Measurements from ENCODE around the gene ARMC6. TPM values are rescaled to one million over a fixed set of nuclear protein-coding genes. Genes with fewer than 3 reads are reported as not detected.
A peak's percentile ranks its signal among the peaks of the same experiment; 100 is the strongest.

ARMC6 gene
- total and polyA plus RNA-seq, 2 experiments from 2014 or later: 23.9 to 45.0 TPM

GRCh38 chr19:19033176-19033425, 302 bp upstream of the ARMC6 start:
- no peaks in the 10 kb centered on the region for H4K20me1 ChIP-seq (ENCODE audit: insufficient read depth)
- 0 to 1% methylated on average over 9 to 13 of the region's 32 CpGs for WGBS, 2 experiments (ENCODE audit: low coverage in 1 of 2, low lambda C conversion rate in 2 of 2, missing lambda C conversion rate in 2 of 2)

DNA sequence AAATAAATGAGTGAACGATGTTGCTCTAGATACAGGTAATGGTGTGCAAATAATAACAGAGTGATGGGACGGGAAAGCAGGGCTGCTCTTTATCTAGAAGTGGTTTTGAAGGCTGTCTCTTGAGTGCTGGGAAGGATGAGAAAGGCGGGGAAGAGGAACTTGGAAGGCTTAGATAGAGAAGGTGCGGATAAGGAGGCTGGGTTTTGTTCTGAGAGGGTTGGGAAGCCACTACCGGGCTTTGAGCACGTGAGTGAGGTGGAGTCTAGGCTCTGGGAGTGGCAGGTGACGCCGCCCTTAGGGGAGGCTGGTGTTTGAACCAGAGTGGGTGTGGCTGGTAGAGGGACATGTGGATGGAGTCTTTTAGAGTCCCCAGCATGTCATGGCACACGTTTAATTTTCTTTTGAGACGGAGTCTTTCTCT, 811 bp downstream of the ARMC6 start:
- no peaks in the 10 kb centered on the region for H3K9me3 ChIP-seq (ENCODE audit: low read depth)
- peaks cover 92% of the 10 kb centered on the region for H3K79me2 ChIP-seq (ENCODE audit: insufficient read depth)
- peak overlapping the region; percentile 95 for H3K4me3 ChIP-seq
- peaks cover 11% of the 10 kb centered on the region for H3K4me1 ChIP-seq (ENCODE audit: insufficient read depth)
- TF ChIP-seq EZH2 (IDR thresholded peaks at IDR 0.05; ENCODE audit: insufficient read depth, poor library complexity, severe bottlenecking) (no peak), EZH2phosphoT487 (IDR thresholded peaks at IDR 0.05; ENCODE audit: insufficient read depth, low read depth) (no peak)
- peak overlapping the region; percentile 93 for H3K9ac ChIP-seq
- H4K20me1 ChIP-seq (ENCODE audit: insufficient read depth): no peaks in the 10 kb centered on the region
- H2AFZ ChIP-seq: peak overlapping the region; percentile 87
- no peaks in the 10 kb centered on the region for H3K9me2 ChIP-seq (ENCODE audit: insufficient read depth)
- in situ Hi-C loops (cut with MboI): no loop called here
- peaks cover 9% of the 10 kb centered on the region for H3K36me3 ChIP-seq (ENCODE audit: low read depth)
- H3K4me2 ChIP-seq (ENCODE audit: unreplicated experiment): peak overlapping the region; percentile 100
- WGBS, 2 experiments (ENCODE audit: low coverage in 1 of 2, low lambda C conversion rate in 2 of 2, missing lambda C conversion rate in 2 of 2): 10 to 11% methylated on average over 10 of the region's 10 CpGs
- H3K27me3 ChIP-seq (replicated peaks; ENCODE audit: insufficient read depth): no peaks in the 10 kb centered on the region
- peak overlapping the region; percentile 82 for H3K27ac ChIP-seq
- peaks cover 4% of the 10 kb centered on the region; the same call in 1 of the 2 replicates for H3F3A ChIP-seq (ENCODE audit: insufficient read depth)
- DNase-seq: peak; percentile 85

More at GRCh38 chr19:19033176-19033425, 302 bp upstream of the ARMC6 start:
- peaks cover 92% of the 10 kb centered on the region for H3K79me2 ChIP-seq (ENCODE audit: insufficient read depth)
- peak overlapping the region; percentile 82 for H3K27ac ChIP-seq
- peaks cover 14% of the 10 kb centered on the region for H3K36me3 ChIP-seq (ENCODE audit: low read depth)
- TF ChIP-seq EZH2 (IDR thresholded peaks at IDR 0.05; ENCODE audit: insufficient read depth, poor library complexity, severe bottlenecking) (no peak), EZH2phosphoT487 (IDR thresholded peaks at IDR 0.05; ENCODE audit: insufficient read depth, low read depth) (no peak)
- peak overlapping the region; percentile 93 for H3K9ac ChIP-seq
- DNase-seq: no peak
- H3K4me1 ChIP-seq (ENCODE audit: insufficient read depth): peaks cover 11% of the 10 kb centered on the region
- peak overlapping the region; percentile 89 for H3K4me2 ChIP-seq (ENCODE audit: unreplicated experiment)
- in situ Hi-C loops (cut with MboI): no loop called here
- H3K9me2 ChIP-seq (ENCODE audit: insufficient read depth): no peaks in the 10 kb centered on the region
- H3K4me3 ChIP-seq: peak overlapping the region; percentile 95
- no peaks in the 10 kb centered on the region for H3K27me3 ChIP-seq (replicated peaks; ENCODE audit: insufficient read depth)
- H3K9me3 ChIP-seq (ENCODE audit: low read depth): no peaks in the 10 kb centered on the region
- H3F3A ChIP-seq (ENCODE audit: insufficient read depth): peaks cover 4% of the 10 kb centered on the region; the same call in 1 of the 2 replicates
- H2AFZ ChIP-seq: peak overlapping the region; percentile 87

DNA sequence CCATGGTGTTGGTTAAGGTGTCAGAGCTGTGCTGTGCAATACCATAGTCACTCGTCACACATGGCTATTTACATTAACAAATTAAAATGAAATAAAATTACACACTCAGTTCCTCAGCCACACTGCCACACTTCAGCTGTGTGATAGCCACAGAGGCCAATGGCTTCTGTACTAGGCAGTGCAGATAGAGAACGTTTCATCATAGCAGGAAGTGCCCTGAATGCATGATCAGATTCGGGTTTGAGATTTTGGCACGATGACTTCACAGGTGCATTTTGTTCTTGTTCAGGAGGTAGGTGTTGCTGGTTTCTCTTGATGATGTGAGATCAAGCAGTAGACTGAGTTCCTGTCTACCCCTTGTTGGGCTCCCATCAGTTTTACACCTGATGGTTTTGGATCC, 6.5 kb downstream of the ARMC6 start:
- no peaks in the 10 kb centered on the region for H3K9me2 ChIP-seq (ENCODE audit: insufficient read depth)
- H3K27me3 ChIP-seq (replicated peaks; ENCODE audit: insufficient read depth): no peaks in the 10 kb centered on the region
- 0 out of 2 replicates have a peak, but pooled peaks cover 12% of the 10 kb centered on the region for H3F3A ChIP-seq (ENCODE audit: insufficient read depth)
- H3K4me2 ChIP-seq (ENCODE audit: unreplicated experiment): no peak overlapping the region
- no peak overlapping the region for H3K4me3 ChIP-seq
- H3K36me3 ChIP-seq (ENCODE audit: low read depth): no peaks in the 10 kb centered on the region; the same call in 1 of the 2 replicates
- H3K9ac ChIP-seq: no peak overlapping the region
- H3K27ac ChIP-seq: no peak overlapping the region
- peaks cover 5% of the 10 kb centered on the region; the same call in 1 of the 2 replicates for H3K4me1 ChIP-seq (ENCODE audit: insufficient read depth)
- no peaks in the 10 kb centered on the region for H3K9me3 ChIP-seq (ENCODE audit: low read depth)
- WGBS, 2 experiments (ENCODE audit: low coverage in 1 of 2, low lambda C conversion rate in 2 of 2, missing lambda C conversion rate in 2 of 2): 83 to 89% methylated on average over 4 of the region's 4 CpGs
- H4K20me1 ChIP-seq (ENCODE audit: insufficient read depth): no peaks in the 10 kb centered on the region
- peaks cover 81% of the 10 kb centered on the region for H3K79me2 ChIP-seq (ENCODE audit: insufficient read depth)
- DNase-seq: no peak
- in situ Hi-C loops (cut with MboI): no loop called here
- no peak for TF ChIP-seq EZH2 (IDR thresholded peaks at IDR 0.05; ENCODE audit: insufficient read depth, poor library complexity, severe bottlenecking)
- TF ChIP-seq EZH2phosphoT487 (IDR thresholded peaks at IDR 0.05; ENCODE audit: insufficient read depth, low read depth): no peak
- no peak overlapping the region for H2AFZ ChIP-seq

DNA sequence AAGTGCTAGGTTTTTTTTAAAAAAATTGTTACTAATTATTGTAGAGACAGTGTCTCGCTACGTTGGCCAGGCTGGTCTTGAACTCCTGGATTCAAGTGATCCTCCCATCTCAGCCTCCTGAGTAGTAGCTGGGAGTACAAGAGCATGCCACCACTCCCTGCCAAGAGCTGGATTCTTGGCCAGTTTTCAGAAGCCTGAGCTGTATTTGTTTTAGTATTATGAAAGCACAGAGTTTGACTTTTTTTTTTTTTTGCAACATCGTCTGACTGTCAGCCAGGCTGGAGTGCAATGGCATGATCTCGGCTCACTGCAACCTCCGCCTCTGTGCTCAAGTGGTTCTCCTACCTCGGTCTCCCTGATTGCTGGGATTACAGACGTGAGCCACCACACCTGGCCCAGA, 7.0 kb downstream of the ARMC6 start:
- peak; percentile 80 for DNase-seq
- no peak overlapping the region for H3K4me2 ChIP-seq (ENCODE audit: unreplicated experiment)
- H2AFZ ChIP-seq: no peak overlapping the region
- WGBS, 2 experiments (ENCODE audit: low coverage in 1 of 2, low lambda C conversion rate in 2 of 2, missing lambda C conversion rate in 2 of 2): 41 to 47% methylated on average over 7 of the region's 7 CpGs
- no peaks in the 10 kb centered on the region for H4K20me1 ChIP-seq (ENCODE audit: insufficient read depth)
- no peaks in the 10 kb centered on the region; the same call in 1 of the 2 replicates for H3K36me3 ChIP-seq (ENCODE audit: low read depth)
- in situ Hi-C loops (cut with MboI): no loop called here
- 0 out of 2 replicates have a peak, but pooled peaks cover 12% of the 10 kb centered on the region for H3F3A ChIP-seq (ENCODE audit: insufficient read depth)
- no peak overlapping the region for H3K4me3 ChIP-seq
- no peaks in the 10 kb centered on the region for H3K27me3 ChIP-seq (replicated peaks; ENCODE audit: insufficient read depth)
- H3K9ac ChIP-seq: no peak overlapping the region
- TF ChIP-seq EZH2 (IDR thresholded peaks at IDR 0.05; ENCODE audit: insufficient read depth, poor library complexity, severe bottlenecking) (no peak), EZH2phosphoT487 (IDR thresholded peaks at IDR 0.05; ENCODE audit: insufficient read depth, low read depth) (no peak)
- H3K4me1 ChIP-seq (ENCODE audit: insufficient read depth): peaks cover 5% of the 10 kb centered on the region; the same call in 1 of the 2 replicates
- peaks cover 76% of the 10 kb centered on the region for H3K79me2 ChIP-seq (ENCODE audit: insufficient read depth)
- no peaks in the 10 kb centered on the region for H3K9me2 ChIP-seq (ENCODE audit: insufficient read depth)
- no peaks in the 10 kb centered on the region for H3K9me3 ChIP-seq (ENCODE audit: low read depth)
- no peak overlapping the region for H3K27ac ChIP-seq

All from GM23248 (cell line).